ENCODE data around the gene CTAG1B. TPM values are rescaled to one million over a fixed set of nuclear protein-coding genes. Genes with fewer than 3 reads are reported as not detected.

The CTAG1B gene
- total and polyA plus RNA-seq, 2 experiments from 2014 or later = not detected

- Histone ChIP-seq H2AFZ (no peak overlapping the region), H3K27ac (ENCODE audit: low read depth) (no peak overlapping the region), H3K36me3 (ENCODE audit: insufficient read depth) (no peaks in the 10 kb centered on the region), H3K9me2 (ENCODE audit: insufficient read depth) (no peaks in the 10 kb centered on the region), H3F3A (replicated peaks; ENCODE audit: low read depth) (no peaks in the 10 kb centered on the region), H3K4me1 (ENCODE audit: insufficient read depth) (peaks cover 11% of the 10 kb centered on the region), H4K20me1 (replicated peaks; ENCODE audit: insufficient read depth) (no peaks in the 10 kb centered on the region), H3K4me3 (no peak overlapping the region), H3K27me3 (ENCODE audit: insufficient read depth) (no peaks in the 10 kb centered on the region), H3K79me2 (replicated peaks; ENCODE audit: insufficient read depth) (no peaks in the 10 kb centered on the region), H3K4me2 (no peak overlapping the region)
- peaks cover 23% of the 10 kb centered on the region for H3K4me1 Mint-ChIP-seq
- TF ChIP-seq ZNF114 (CRISPR knock-in tag; IDR thresholded peaks at IDR 0.05) (no peak), EZH2phosphoT487 (IDR thresholded peaks at IDR 0.05; ENCODE audit: unreplicated experiment) (no peak), ETS1 (IDR thresholded peaks at IDR 0.05) (no peak), ZNF462 (CRISPR knock-in tag; IDR thresholded peaks at IDR 0.05) (no peak), CREB1 (CRISPR knock-in tag; IDR thresholded peaks at IDR 0.05; ENCODE audit: low read depth) (no peak), JUNB (IDR thresholded peaks at IDR 0.05; ENCODE audit: unreplicated experiment) (no peak), POLR2AphosphoS5 (IDR thresholded peaks at IDR 0.05; ENCODE audit: low read depth) (no peak), CTCF (conservative IDR thresholded peaks at IDR 0.05; ENCODE audit: low read depth in 2 of 2) (no peak), ZNF331 (CRISPR knock-in tag; IDR thresholded peaks at IDR 0.05; ENCODE audit: low read depth) (no peak), STAT1 (IDR thresholded peaks at IDR 0.05; ENCODE audit: unreplicated experiment) (no peak), REST (IDR thresholded peaks at IDR 0.05; ENCODE audit: unreplicated experiment) (no peak), NANOG (IDR thresholded peaks at IDR 0.05; ENCODE audit: borderline replicate concordance) (no peak), EZH2 (IDR thresholded peaks at IDR 0.05; ENCODE audit: low read depth, unreplicated experiment) (no peak)
- DNase-seq (ENCODE audit: low spot score) (no peak), ATAC-seq (no peak)
- H3K9me3 Mint-ChIP-seq = peaks cover 31% of the 10 kb centered on the region; the same call in 2 of the 3 replicates
- H3K27me3 Mint-ChIP-seq (ENCODE audit: insufficient read depth, low read depth, poor library complexity) = no peaks in the 10 kb centered on the region
- H3K27ac Mint-ChIP-seq = no peak overlapping the region
- H3K4me3 Mint-ChIP-seq = no peak overlapping the region
- H3K36me3 Mint-ChIP-seq (ENCODE audit: low read depth) = peaks cover 21% of the 10 kb centered on the region
These were observed 25.9 kb downstream of the CTAG1B start for GRCh38 chrX:154593201-154593600.

Measured in GM23338 (cell line).